Neural cell (in vitro differentiated cells): ENCODE measurements around the gene YLPM1.

Source experiments
- CTCF ChIP-seq: fragments of 450-650 bp; IDR thresholded peaks from 2 replicates; pipeline ENCODE4 v1.5.1; 2014; ENCODE audit warnings: antibody characterized with exemption, mild to moderate bottlenecking, moderate library complexity; ENCODE audit not compliant: poor library complexity, severe bottlenecking
- EP300 ChIP-seq: fragments of 450-650 bp; conservative IDR thresholded peaks from 2 replicates; pipeline ENCODE4 v1.6.1; 2014; ENCODE audit warnings: antibody characterized with exemption, mild to moderate bottlenecking, moderate library complexity; ENCODE audit not compliant: poor library complexity, severe bottlenecking
- EZH2 ChIP-seq: fragments of 200-600, 300-800 bp; shearing (Covaris generic), sonication (generic); IDR thresholded peaks from 2 replicates; pipeline ENCODE4 v1.6.1; 2014; ENCODE audit warnings: antibody characterized with exemption, low read length, borderline replicate concordance, mild to moderate bottlenecking; ENCODE audit not compliant: insufficient read depth, poor library complexity, severe bottlenecking
- MXI1 ChIP-seq: fragments of 450-650 bp; conservative IDR thresholded peaks from 2 replicates; pipeline ENCODE4 v1.6.1; 2014; ENCODE audit warnings: antibody characterized with exemption, mild to moderate bottlenecking; ENCODE audit not compliant: poor library complexity, severe bottlenecking
- POLR2AphosphoS5 ChIP-seq: IDR thresholded peaks from 2 replicates; pipeline ENCODE4 v1.6.1; 2012
- REST ChIP-seq: IDR thresholded peaks from 2 replicates; pipeline ENCODE4 v1.6.1; 2012; ENCODE audit warnings: borderline replicate concordance

- TF ChIP-seq EZH2: no peak
- TF ChIP-seq CTCF: no peak
- no peak for TF ChIP-seq REST
- TF ChIP-seq EP300: no peak
- no peak for TF ChIP-seq POLR2AphosphoS5
- TF ChIP-seq MXI1: no peak
Measured at GRCh38 chr14:74723134-74723533, 40.0 kb upstream of the YLPM1 start.
